ENCODE measurements around the gene OR2A2. TPM values are rescaled to one million over a fixed set of nuclear protein-coding genes. Genes with fewer than 3 reads are reported as not detected.

OR2A2 gene
- polyA plus RNA-seq, 1 of the 3 experiments (the other 2 are of a cell fraction): not detected

DNA sequence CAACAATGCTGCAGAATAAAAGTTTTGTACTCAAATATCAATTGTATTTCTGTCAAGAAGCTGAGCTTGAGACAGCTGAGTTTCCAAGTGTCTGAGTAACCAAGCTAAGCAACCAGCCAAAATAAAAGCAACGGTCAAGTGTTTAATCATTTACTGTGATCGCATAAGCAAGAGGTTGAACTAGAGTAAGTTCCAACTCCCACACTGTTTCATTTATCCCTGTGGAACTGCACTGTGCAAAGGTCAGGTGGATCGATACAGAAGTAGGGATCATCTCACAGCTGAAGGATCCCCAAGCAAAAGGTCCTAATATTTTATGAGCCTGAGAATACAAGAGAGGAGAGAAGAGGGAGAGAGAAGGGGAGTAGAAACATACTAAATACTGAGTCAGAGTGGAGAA lies 35.0 kb downstream of the OR2A2 start:
- H4K20me1 ChIP-seq (ENCODE audit: insufficient read depth): no peaks in the 10 kb centered on the region
- no peak overlapping the region for H3K27ac ChIP-seq (ENCODE audit: low read depth in 2 of 2, low read length in 1 of 2)
- DNase-seq: no peak
- H3K9me2 ChIP-seq: no peaks in the 10 kb centered on the region
- CTCF ChIA-PET: interaction anchor here (1.5 kb wide), 1 partner anchor 16 kb away, joined by 7 read pairs; no protein-coding TSS in a partner anchor
- H3K36me3 ChIP-seq (replicated peaks in 1 of 2; ENCODE audit: control insufficient read depth in 1 of 2, insufficient read depth in 2 of 2, low read length in 1 of 2): no peaks in the 10 kb centered on the region
- H3K9ac ChIP-seq: no peak overlapping the region
- peaks cover 13% of the 10 kb centered on the region for H3K9me3 ChIP-seq
- H2AFZ ChIP-seq (ENCODE audit: low read depth): no peak overlapping the region
- H3K27me3 ChIP-seq (ENCODE audit: insufficient read depth): no peaks in the 10 kb centered on the region
- no peaks in the 10 kb centered on the region for H3K79me2 ChIP-seq (ENCODE audit: insufficient read depth)
- no peaks in the 10 kb centered on the region for H3F3A ChIP-seq (replicated peaks; ENCODE audit: insufficient read depth)
- POLR2A ChIA-PET: no interaction called here
- no peak overlapping the region for H3K4me3 ChIP-seq (ENCODE audit: low read depth in 2 of 2, low read length in 1 of 2)
- no peak overlapping the region for H3K4me2 ChIP-seq
- no peaks in the 10 kb centered on the region for H3K4me1 ChIP-seq (ENCODE audit: control insufficient read depth in 1 of 2, insufficient read depth in 2 of 2, low read depth in 1 of 2, low read length in 1 of 2)
- WGBS (ENCODE audit: low lambda C conversion rate): 23% methylated on average over 3 of the region's 3 CpGs
- no peak for TF ChIP-seq GATA2 (CRISPR knock-in tag; IDR thresholded peaks at IDR 0.05)
- no peak for TF ChIP-seq TEAD4 (IDR thresholded peaks at IDR 0.05; ENCODE audit: borderline replicate concordance, insufficient read depth)
- no peak for TF ChIP-seq SIN3A (IDR thresholded peaks at IDR 0.05; ENCODE audit: borderline replicate concordance, low read depth, low read length)
- TF ChIP-seq, protein P1, sequence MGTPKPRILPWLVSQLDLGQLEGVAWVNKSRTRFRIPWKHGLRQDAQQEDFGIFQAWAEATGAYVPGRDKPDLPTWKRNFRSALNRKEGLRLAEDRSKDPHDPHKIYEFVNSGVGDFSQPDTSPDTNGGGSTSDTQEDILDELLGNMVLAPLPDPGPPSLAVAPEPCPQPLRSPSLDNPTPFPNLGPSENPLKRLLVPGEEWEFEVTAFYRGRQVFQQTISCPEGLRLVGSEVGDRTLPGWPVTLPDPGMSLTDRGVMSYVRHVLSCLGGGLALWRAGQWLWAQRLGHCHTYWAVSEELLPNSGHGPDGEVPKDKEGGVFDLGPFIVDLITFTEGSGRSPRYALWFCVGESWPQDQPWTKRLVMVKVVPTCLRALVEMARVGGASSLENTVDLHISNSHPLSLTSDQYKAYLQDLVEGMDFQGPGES (IDR thresholded peaks at IDR 0.05; ENCODE audit: low read depth, low read length): no peak
- no peak for TF ChIP-seq PBX3 (IDR thresholded peaks at IDR 0.05)
- no peak for TF ChIP-seq ELF1 (IDR thresholded peaks at IDR 0.05)
- TF ChIP-seq FOXJ3 (CRISPR knock-in tag; IDR thresholded peaks at IDR 0.05): no peak
- no peak for TF ChIP-seq MXI1 (IDR thresholded peaks at IDR 0.05; ENCODE audit: low read depth, low read length)
- TF ChIP-seq YY1 (IDR thresholded peaks at IDR 0.05; ENCODE audit: low read depth): no peak
- TF ChIP-seq, protein P2, sequence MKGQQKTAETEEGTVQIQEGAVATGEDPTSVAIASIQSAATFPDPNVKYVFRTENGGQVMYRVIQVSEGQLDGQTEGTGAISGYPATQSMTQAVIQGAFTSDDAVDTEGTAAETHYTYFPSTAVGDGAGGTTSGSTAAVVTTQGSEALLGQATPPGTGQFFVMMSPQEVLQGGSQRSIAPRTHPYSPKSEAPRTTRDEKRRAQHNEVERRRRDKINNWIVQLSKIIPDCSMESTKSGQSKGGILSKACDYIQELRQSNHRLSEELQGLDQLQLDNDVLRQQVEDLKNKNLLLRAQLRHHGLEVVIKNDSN (IDR thresholded peaks at IDR 0.05; ENCODE audit: borderline replicate concordance, low read depth): no peak
- TF ChIP-seq CTCF (IDR thresholded peaks at IDR 0.05): no peak

DNA sequence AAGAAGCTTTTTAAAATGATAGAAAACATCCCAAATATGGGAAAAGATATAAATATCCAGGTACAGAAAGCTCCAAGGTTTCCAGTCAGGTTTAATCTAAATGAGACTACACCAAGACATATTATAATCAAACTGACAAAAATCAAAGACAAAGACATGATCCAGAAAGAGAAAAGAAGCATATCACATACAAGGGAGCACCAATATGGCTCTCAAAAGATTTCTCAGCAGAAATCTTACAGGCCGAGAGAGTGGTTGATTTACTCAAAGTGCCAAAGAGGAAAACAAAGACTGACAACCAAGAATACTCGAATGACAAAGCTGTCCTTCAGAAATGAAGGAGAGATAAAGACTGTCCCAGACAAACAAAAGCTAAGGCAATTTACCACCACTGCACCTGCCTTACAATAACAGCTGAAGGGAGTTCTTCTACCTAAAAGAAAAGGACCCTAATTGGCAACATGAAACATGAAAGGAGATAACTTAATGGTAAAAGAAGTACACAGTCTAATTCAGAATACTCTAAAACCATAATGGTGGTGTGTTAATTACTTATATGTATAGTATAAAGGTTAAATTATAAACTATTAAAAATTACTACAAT lies 38.9 kb downstream of the OR2A2 start:
- Histone ChIP-seq H2AFZ (ENCODE audit: low read depth) (no peak overlapping the region), H3K4me1 (ENCODE audit: control insufficient read depth in 1 of 2, insufficient read depth in 2 of 2, low read depth in 1 of 2, low read length in 1 of 2) (no peaks in the 10 kb centered on the region), H3K27me3 (ENCODE audit: insufficient read depth) (no peaks in the 10 kb centered on the region), H3K36me3 (replicated peaks in 1 of 2; ENCODE audit: control insufficient read depth in 1 of 2, insufficient read depth in 2 of 2, low read length in 1 of 2) (no peaks in the 10 kb centered on the region), H3K9ac (no peak overlapping the region), H3K9me2 (0 out of 2 replicates have a peak, but pooled peaks cover 5% of the 10 kb centered on the region), H3K9me3 (peaks cover 19% of the 10 kb centered on the region), H3F3A (replicated peaks; ENCODE audit: insufficient read depth) (no peaks in the 10 kb centered on the region), H3K27ac (ENCODE audit: low read depth in 2 of 2, low read length in 1 of 2) (no peak overlapping the region), H3K79me2 (ENCODE audit: insufficient read depth) (no peaks in the 10 kb centered on the region), H4K20me1 (ENCODE audit: insufficient read depth) (no peaks in the 10 kb centered on the region), H3K4me2 (no peak overlapping the region), H3K4me3 (ENCODE audit: low read depth in 2 of 2, low read length in 1 of 2) (no peak overlapping the region)
- 1% methylated on average over 2 of the region's 2 CpGs for WGBS (ENCODE audit: low lambda C conversion rate)
- DNase-seq: no peak
- POLR2A ChIA-PET: no interaction called here
- CTCF ChIA-PET: interaction anchor here (1.0 kb wide), 2 partner anchors 20 to 290 kb away, joined by 3 to 4 read pairs; no protein-coding TSS in a partner anchor
- TF ChIP-seq TCF12 (IDR thresholded peaks at IDR 0.05): no peak
- TF ChIP-seq, protein P2 (IDR thresholded peaks at IDR 0.05; ENCODE audit: borderline replicate concordance, low read depth): no peak
